G401 (cell line): Measurements from ENCODE around the gene ZCWPW1. TPM values are rescaled to one million over a fixed set of nuclear protein-coding genes. Genes with fewer than 3 reads are reported as not detected.

ENCODE experiments used
- DNase-seq: peaks from one replicate; pipeline ENCODE4 v3.0.0-alpha.2; 2015; ENCODE audit warnings: low spot score
- in situ Hi-C: cut with HindIII; loops from 2 replicates; pipeline ENCODE4 v1.10.0; 2016; ENCODE audit warnings: low sequenced_read_pairs, mixed read lengths
- total RNA-seq: library from RNA; depleted of rRNA; stranded (reverse); fragments of >200 nt; shearing (Covaris generic); gene quantifications from 2 replicates; pipeline ENCODE4 v1.2.3, GENCODE V29; 2014

The ZCWPW1 gene
- total RNA-seq, 1 experiment from 2014 or later, result 0.54 TPM

- no peak for DNase-seq
- in situ Hi-C loops, result no loop called here
These were observed 6.0 kb upstream of the ZCWPW1 start for GRCh38 chr7:100434297-100435144.

- in situ Hi-C loops, result no loop called here
- no peak for DNase-seq
These were observed 5.2 kb upstream of the ZCWPW1 start for GRCh38 chr7:100433592-100434296.

- no peak for DNase-seq
- in situ Hi-C loops, result no loop called here
These were observed 4.7 kb upstream of the ZCWPW1 start for GRCh38 chr7:100433276-100433591.

- no peak for DNase-seq
- in situ Hi-C loops, result no loop called here
These were observed 4.2 kb upstream of the ZCWPW1 start for GRCh38 chr7:100432621-100433275.

- no peak for DNase-seq
- in situ Hi-C loops, result no loop called here
These were observed 3.5 kb upstream of the ZCWPW1 start for GRCh38 chr7:100432053-100432452.

GRCh38 chr7:100431286-100431735 lies 2.8 kb upstream of the ZCWPW1 start:
- in situ Hi-C loops, result no loop called here
- no peak for DNase-seq

- in situ Hi-C loops, result no loop called here
- DNase-seq, result no peak
These were observed 2.2 kb upstream of the ZCWPW1 start for GRCh38 chr7:100430493-100431285.

GRCh38 chr7:100429637-100430492 lies 1.4 kb upstream of the ZCWPW1 start, which contains the start of gene MEPCE:
Gene MEPCE, plus strand, starts transcription at chr7:100429831. Its CDS starts 188 bp downstream, at chr7:100430019.
- peak; percentile 92 for DNase-seq
- in situ Hi-C loops, result no loop called here

GRCh38 chr7:100428967-100429636 lies 599 bp upstream of the ZCWPW1 start:
- DNase-seq, result peak; percentile 100
- in situ Hi-C loops, result no loop called here

GRCh38 chr7:100427762-100428198 lies 723 bp downstream of the ZCWPW1 start:
- in situ Hi-C loops, result no loop called here
- DNase-seq, result no peak

GRCh38 chr7:100426516-100426915 lies 2.0 kb downstream of the ZCWPW1 start:
- in situ Hi-C loops, result no loop called here
- DNase-seq, result no peak

GRCh38 chr7:100425347-100425746 lies 3.2 kb downstream of the ZCWPW1 start:
- DNase-seq, result no peak
- in situ Hi-C loops, result no loop called here

GRCh38 chr7:100423315-100423714 lies 5.2 kb downstream of the ZCWPW1 start:
- DNase-seq, result no peak
- in situ Hi-C loops, result no loop called here

GRCh38 chr7:100419660-100420226 lies 8.8 kb downstream of the ZCWPW1 start:
- in situ Hi-C loops, result no loop called here
- no peak for DNase-seq

- in situ Hi-C loops, result no loop called here
- no peak for DNase-seq
These were observed 9.4 kb downstream of the ZCWPW1 start for GRCh38 chr7:100418930-100419659.

- in situ Hi-C loops, result no loop called here
- no peak for DNase-seq
These were observed 13.1 kb downstream of the ZCWPW1 start for GRCh38 chr7:100415448-100415847.

- in situ Hi-C loops, result no loop called here
- no peak for DNase-seq
These were observed 14.6 kb downstream of the ZCWPW1 start for GRCh38 chr7:100413889-100414288.
